Spinal cord (tissue), 10 donors: ENCODE measurements around the gene KIRREL1. TPM values are rescaled to one million over a fixed set of nuclear protein-coding genes. Genes with fewer than 3 reads are reported as not detected.

Experiments
- DNase-seq, 6 donors: peaks; one replicate each; pipeline versions ENCODE4 v3.0.0 to v3.0.0-alpha.2; 2013 to 2015; ENCODE audit warnings: low spot score in 6 of 6, low read depth in 4 of 6
- H3K27ac ChIP-seq: one replicate; pipeline ENCODE4 v1.5.1; 2013; ENCODE audit warnings: low read depth, low read length, control low read depth
- H3K27me3 ChIP-seq: one replicate; pipeline ENCODE4 v1.6.1; 2013; ENCODE audit warnings: low read length; ENCODE audit not compliant: control insufficient read depth, insufficient read depth
- H3K36me3 ChIP-seq: one replicate; pipeline ENCODE4 v1.6.1; 2013; ENCODE audit warnings: low read length; ENCODE audit not compliant: control insufficient read depth, insufficient read depth
- H3K4me1 ChIP-seq: one replicate; pipeline ENCODE4 v1.6.1; 2013; ENCODE audit warnings: low read length; ENCODE audit not compliant: control insufficient read depth, insufficient read depth
- H3K4me3 ChIP-seq: one replicate; pipeline ENCODE4 v1.5.1; 2013; ENCODE audit warnings: low read depth, low read length, control low read depth
- H3K9me3 ChIP-seq: one replicate; pipeline ENCODE4 v1.6.1; 2013; ENCODE audit warnings: low read length; ENCODE audit not compliant: control insufficient read depth, insufficient read depth
- WGBS: methylation state at CpG from one replicate; pipeline ENCODE4 v1.1.5; 2013; ENCODE audit warnings: missing lambda C conversion rate; ENCODE audit not compliant: insufficient coverage; 5-methylcytosine and 5-hydroxymethylcytosine counted together
- polyA plus RNA-seq, 2 donors: library from polyadenylated mRNA; unstranded; fragments of 120-200 nt; gene quantifications; one replicate each; pipeline ENCODE4 v1.2.1, GENCODE V29; 2013; ENCODE audit not compliant: insufficient read length in 2 of 2
- total RNA-seq, 2 donors: library from RNA; depleted of rRNA in 1 of 2; stranded (reverse); fragments of 120-200 nt in 1 of 2; fragments of >200 nt in 1 of 2; gene quantifications; one replicate each; pipeline versions ENCODE4 v1.2.3 to v1.2.4, GENCODE V29; 2013 to 2014
- donor health status: healthy.

KIRREL1 gene
- total and polyA plus RNA-seq, 4 donors = 21.6 to 40.2 (median 29.2) TPM

DNA sequence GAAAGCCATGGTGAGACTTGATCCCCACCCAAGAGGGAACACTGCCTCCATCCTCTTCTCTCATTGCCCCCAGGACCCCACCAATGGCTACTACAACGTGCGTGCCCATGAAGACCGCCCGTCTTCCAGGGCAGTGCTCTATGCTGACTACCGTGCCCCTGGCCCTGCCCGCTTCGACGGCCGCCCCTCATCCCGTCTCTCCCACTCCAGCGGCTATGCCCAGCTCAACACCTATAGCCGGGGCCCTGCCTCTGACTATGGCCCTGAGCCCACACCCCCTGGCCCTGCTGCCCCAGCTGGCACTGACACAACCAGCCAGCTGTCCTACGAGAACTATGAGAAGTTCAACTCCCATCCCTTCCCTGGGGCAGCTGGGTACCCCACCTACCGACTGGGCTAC, 101.1 kb downstream of the KIRREL1 start:
- DNase-seq = no peak
- Histone ChIP-seq H3K36me3 (peaks cover 55% of the 10 kb centered on the region), H3K27me3 (no peaks in the 10 kb centered on the region), H3K4me1 (peaks cover 12% of the 10 kb centered on the region), H3K27ac (no peak overlapping the region), H3K9me3 (no peaks in the 10 kb centered on the region), H3K4me3 (no peak overlapping the region)
- WGBS = 92% methylated on average over 14 of the region's 14 CpGs

DNA sequence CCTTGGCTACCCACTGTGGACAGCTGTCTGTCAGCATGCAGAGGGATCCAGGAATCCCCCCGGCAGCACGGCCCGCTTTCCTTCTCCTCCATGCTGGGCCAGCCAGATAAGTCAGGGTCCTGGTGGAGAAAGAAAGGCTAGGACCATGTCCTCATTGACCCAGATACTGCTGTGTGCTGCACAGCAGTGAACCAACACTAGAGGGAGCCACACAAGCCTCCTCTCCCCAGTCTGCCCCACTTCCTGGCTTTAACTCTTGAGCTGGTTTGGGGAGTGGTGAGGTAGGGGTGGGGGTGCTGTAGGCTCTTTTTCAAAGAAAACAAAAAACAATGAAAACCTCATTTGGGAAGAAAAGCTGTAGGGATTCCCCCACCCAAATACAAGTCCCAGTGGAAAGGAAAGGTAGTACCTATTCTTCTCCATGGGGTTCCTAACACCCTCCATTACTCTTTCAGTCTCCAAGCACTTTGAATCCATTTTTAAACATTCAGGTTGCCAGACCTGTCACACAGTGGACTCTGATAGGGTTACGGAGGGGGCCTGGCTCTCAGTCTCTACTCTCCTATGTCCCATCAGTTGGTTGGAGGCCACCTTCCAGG, 102.4 kb downstream of the KIRREL1 start:
- WGBS = 80% methylated on average over 3 of the region's 4 CpGs
- peaks cover 44% of the 10 kb centered on the region for H3K36me3 ChIP-seq

DNA sequence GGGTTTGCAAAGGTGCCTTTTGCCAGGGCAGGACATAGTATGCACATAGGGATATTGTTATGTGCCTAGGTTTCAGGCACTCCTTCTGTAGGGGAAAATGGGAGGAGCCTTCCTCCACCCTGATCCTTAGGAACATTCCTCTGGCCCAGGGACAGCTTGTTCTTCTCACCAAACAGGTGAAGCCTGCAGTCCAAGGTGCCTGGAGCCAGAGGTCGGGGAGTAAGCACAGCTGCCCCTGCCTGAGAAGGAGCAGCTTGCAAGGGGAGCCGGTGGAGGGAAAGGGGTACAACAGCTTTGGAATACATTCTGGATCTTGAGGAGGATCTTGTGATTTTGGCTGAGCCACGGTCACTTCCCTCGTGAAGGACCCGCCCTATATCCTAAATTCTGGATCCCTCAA, 104.8 kb downstream of the KIRREL1 start:
- Histone ChIP-seq H3K4me3 (no peak overlapping the region), H3K9me3 (no peaks in the 10 kb centered on the region), H3K4me1 (peaks cover 12% of the 10 kb centered on the region), H3K27ac (no peak overlapping the region), H3K27me3 (no peaks in the 10 kb centered on the region), H3K36me3 (peaks cover 29% of the 10 kb centered on the region)
- no peak for DNase-seq
- 88% methylated on average over 2 of the region's 5 CpGs for WGBS

More for the DNA sequence above, 102.4 kb downstream of the KIRREL1 start:
- H3K4me1 ChIP-seq = peaks cover 12% of the 10 kb centered on the region
- H3K27me3 ChIP-seq = no peaks in the 10 kb centered on the region
- DNase-seq = no peak
- no peak overlapping the region for H3K27ac ChIP-seq
- no peak overlapping the region for H3K4me3 ChIP-seq
- no peaks in the 10 kb centered on the region for H3K9me3 ChIP-seq

DNA sequence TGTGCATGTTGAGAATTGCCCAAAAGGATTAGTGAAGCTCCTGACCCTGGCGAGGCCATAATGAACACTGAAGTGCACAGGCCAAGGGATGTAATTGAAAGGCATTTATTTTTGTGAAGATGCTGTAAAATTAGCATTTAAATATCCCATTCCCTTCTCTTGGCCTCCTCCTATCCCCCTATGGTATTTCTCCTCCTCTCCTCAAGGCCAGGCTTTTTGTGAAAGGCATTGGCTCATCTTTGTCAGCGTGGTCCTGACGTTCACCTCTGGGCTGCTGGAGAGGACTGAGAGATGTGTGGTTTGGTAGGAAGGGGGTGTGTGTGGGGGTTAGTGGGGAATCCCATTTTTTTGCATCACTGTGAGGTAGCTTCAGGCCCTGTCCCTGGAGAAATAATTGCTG, 105.7 kb downstream of the KIRREL1 start:
- Histone ChIP-seq H3K36me3 (peaks cover 20% of the 10 kb centered on the region), H3K4me3 (no peak overlapping the region), H3K9me3 (no peaks in the 10 kb centered on the region), H3K27me3 (no peaks in the 10 kb centered on the region), H3K27ac (no peak overlapping the region), H3K4me1 (peaks cover 12% of the 10 kb centered on the region)
- WGBS = 80% methylated on average over 1 of the region's 3 CpGs
- DNase-seq = no peak

DNA sequence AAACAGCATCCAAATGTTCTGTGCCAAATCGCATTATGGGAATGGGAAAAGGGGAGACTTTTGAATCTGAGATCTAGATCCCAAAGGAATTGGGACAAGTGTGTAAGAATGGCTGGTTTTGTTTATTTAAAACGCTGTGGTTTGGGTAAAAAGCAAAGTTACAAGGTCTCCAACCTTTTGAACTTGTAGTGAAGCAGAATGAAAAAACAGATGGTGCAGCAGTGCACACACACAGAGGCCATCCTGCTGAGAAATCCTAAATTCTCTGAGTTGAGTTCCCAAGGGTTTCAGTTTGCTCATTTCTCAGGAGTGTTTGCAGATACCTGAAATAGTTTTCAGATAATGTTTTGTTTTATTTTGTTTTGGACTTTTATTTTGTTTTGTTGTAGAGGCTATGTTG, 107.1 kb downstream of the KIRREL1 start:
- 80% methylated on average over 1 of the region's 2 CpGs for WGBS
- no peak for DNase-seq
- H3K4me3 ChIP-seq = no peak overlapping the region
- H3K27me3 ChIP-seq = no peaks in the 10 kb centered on the region
- H3K4me1 ChIP-seq = peaks cover 12% of the 10 kb centered on the region
- H3K27ac ChIP-seq = no peak overlapping the region
- H3K36me3 ChIP-seq = peaks cover 7% of the 10 kb centered on the region
- no peaks in the 10 kb centered on the region for H3K9me3 ChIP-seq

DNA sequence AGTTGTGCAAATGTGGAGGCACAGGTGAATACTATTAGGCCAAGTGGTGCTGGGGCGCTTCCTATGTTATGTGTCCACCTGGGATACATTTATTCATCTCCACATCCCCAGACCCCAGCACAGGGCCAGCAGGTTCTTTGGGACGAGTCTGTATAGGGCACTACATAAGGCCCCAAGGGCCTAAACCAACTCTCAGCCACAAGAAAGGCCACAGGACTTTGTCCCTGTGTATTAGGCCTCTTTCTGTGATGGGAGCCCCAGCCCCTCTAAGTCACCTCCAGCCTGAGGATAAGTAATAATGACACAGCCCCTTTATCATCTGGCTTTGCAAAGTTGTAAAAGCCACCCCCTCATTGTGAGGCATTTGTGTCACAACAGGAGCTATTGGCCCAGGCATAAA, 108.0 kb downstream of the KIRREL1 start:
- Histone ChIP-seq H3K9me3 (no peaks in the 10 kb centered on the region), H3K27ac (no peak overlapping the region), H3K27me3 (no peaks in the 10 kb centered on the region), H3K4me3 (no peak overlapping the region), H3K4me1 (peaks cover 12% of the 10 kb centered on the region), H3K36me3 (peaks cover 2% of the 10 kb centered on the region)
- no peak for DNase-seq
- 100% methylated on average over 2 of the region's 2 CpGs for WGBS

DNA sequence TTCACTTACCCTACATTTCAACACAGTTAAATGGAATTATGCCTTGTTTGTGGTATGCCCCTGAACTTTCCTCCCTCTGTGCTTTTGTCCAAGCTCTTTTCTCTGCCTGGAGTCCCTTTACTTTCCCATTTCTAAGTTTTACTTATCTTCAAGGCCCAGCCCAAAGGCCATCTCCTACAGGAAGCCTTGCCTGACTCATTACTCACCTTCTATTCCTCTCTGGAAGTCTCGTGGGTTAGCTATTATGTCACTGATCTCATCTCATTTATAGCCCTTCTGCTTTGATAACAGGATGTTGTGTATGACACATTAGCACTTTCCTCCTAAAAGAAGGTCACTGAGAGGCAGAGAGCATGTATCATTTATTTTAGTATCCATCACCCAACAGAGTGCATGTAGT, 108.5 kb downstream of the KIRREL1 start:
- no CpG with 5 or more reads among the region's 1 CpG for WGBS

DNA sequence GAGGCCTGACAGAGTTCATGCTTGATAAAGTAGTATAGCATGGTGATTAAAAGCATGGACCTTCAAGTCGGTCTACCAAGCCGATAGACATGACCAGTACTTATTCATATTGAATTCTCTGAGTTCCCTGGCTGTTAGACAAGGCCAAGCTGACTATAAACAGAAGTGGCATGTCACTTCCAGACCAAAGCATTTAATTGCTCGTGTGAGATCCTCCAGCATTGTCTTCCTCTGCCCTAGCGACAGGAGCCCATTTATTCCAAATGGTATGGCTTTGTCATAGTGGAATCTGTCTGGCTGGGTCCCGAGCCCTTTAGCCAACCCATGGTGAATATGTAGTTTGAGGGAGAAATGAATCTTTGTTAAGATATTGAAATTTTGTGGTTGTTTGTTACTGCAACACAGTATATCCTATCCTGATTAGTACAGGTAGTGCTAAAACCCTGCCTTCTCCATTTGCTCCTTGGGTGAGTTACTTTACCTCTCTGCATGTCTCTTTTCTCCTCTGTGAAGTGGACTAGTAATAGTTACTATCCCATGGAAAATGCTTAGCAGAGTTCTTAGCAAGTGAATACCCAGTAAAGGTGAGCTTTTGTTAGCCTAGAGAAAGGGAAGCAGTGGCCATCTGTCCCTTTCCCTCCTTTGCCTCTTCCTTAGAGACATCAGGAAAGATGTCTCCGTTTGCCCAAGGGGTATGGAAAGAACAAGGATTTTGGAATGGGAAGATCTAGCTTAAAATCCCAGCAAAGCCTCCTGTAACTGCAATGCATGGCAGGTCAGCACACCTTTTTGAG, 109.6 kb downstream of the KIRREL1 start:
- no peak for DNase-seq

More for the DNA sequence above, 108.5 kb downstream of the KIRREL1 start:
- H3K4me1 ChIP-seq = peaks cover 12% of the 10 kb centered on the region
- peak in 1 of 6 donors; percentile 61 for DNase-seq
- H3K9me3 ChIP-seq = no peaks in the 10 kb centered on the region
- no peaks in the 10 kb centered on the region for H3K36me3 ChIP-seq
- no peak overlapping the region for H3K27ac ChIP-seq
- no peaks in the 10 kb centered on the region for H3K27me3 ChIP-seq
- no peak overlapping the region for H3K4me3 ChIP-seq

DNA sequence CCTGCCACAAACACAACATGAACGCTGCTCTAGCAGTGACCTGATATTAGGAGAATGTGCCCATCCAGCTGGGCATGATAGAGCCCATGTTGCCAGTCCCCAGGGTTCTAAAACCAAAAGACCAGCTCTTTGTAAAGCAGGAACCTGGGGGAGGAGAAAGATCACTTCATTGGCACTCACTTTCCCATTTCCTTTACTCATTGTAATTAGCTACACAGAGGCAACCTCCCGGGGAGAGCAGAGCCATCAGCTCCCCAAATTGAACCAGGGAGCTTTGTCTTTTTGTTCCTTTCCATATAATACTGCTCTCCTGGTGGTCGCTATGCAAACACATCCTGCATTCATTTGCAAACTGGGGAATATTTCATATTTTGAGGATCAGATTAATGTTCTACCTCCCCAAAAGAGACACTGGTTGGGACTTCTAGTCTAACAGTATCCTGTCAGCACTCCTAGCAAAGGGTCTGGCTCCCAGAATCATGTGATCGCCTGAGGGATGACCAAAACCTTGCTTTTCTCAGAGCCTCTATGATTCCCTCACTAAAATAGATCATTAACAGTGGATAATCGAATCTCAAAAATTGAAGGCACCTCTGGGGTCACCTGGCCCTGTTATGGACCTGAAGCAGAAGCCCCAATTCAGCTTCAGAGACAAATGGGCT, 110.5 kb downstream of the KIRREL1 start:
- H3K27ac ChIP-seq = no peak overlapping the region
- H3K4me1 ChIP-seq = peaks cover 4% of the 10 kb centered on the region
- peak in 2 of 6 donors; percentile 12 to 92 for DNase-seq
- H3K9me3 ChIP-seq = no peaks in the 10 kb centered on the region
- H3K4me3 ChIP-seq = no peak overlapping the region
- H3K36me3 ChIP-seq = no peaks in the 10 kb centered on the region
- 38% methylated on average over 2 of the region's 5 CpGs for WGBS
- no peaks in the 10 kb centered on the region for H3K27me3 ChIP-seq

More for the DNA sequence above, 109.6 kb downstream of the KIRREL1 start:
- Histone ChIP-seq H3K4me3 (no peak overlapping the region), H3K36me3 (no peaks in the 10 kb centered on the region), H3K27me3 (no peaks in the 10 kb centered on the region), H3K4me1 (peaks cover 12% of the 10 kb centered on the region), H3K27ac (no peak overlapping the region), H3K9me3 (no peaks in the 10 kb centered on the region)
- WGBS = 65% methylated on average over 2 of the region's 6 CpGs
